Esophagus muscularis mucosa (tissue), 4 donors: ENCODE results near the gene CST1. TPM values are rescaled to one million over a fixed set of nuclear protein-coding genes. Genes with fewer than 3 reads are reported as not detected.
A peak's percentile ranks its signal among the peaks of the same experiment; 100 is the strongest.
"Not testable (repeated sequence)": the region's sequence is repeated elsewhere in the genome, so short reads cannot be mapped to it uniquely, and the experiment has no call there.

Source experiments
- DNase-seq: peaks from one replicate; pipeline ENCODE4 v3.0.0-alpha.2; 2017; ENCODE audit errors: extremely low spot score
- H3K27ac ChIP-seq, 4 donors: fragments of 200-600 bp; sonication (generic); replicated peaks in 1 of 4; 1 replicate in 3 of 4; 2 replicates in 1 of 4; pipeline ENCODE4 v1.5.1; 2016 to 2019; ENCODE audit warnings: mild to moderate bottlenecking in 1 of 4
- H3K27me3 ChIP-seq, 4 donors: fragments of 200-600 bp; sonication (generic); one replicate each; pipeline versions ENCODE4 v1.5.1 to v1.6.0; 2016 to 2019
- H3K36me3 ChIP-seq, 4 donors: fragments of 200-600 bp; sonication (generic); one replicate each; pipeline ENCODE4 v1.5.1; 2016 to 2019
- H3K4me1 ChIP-seq, 4 donors: fragments of 200-600 bp; sonication (generic); one replicate each; pipeline ENCODE4 v1.5.1; 2016 to 2019
- H3K4me3 ChIP-seq, 4 donors: fragments of 200-600 bp; sonication (generic); 1 replicate in 2 of 4; 2 replicates in 2 of 4; pipeline ENCODE4 v1.5.1; 2016 to 2019; ENCODE audit warnings: mild to moderate bottlenecking in 4 of 4, moderate library complexity in 1 of 4
- H3K9me3 ChIP-seq, 4 donors: fragments of 200-600 bp; sonication (generic); 1 replicate in 3 of 4; 2 replicates in 1 of 4; pipeline ENCODE4 v1.5.1; 2016 to 2019
- EP300 ChIP-seq: sonication (generic); formaldehyde crosslinking; IDR thresholded peaks from one replicate; pipeline ENCODE4 v1.6.1; 2017; ENCODE audit warnings: antibody characterized with exemption
- POLR2A ChIP-seq: fragments of 450-650 bp; IDR thresholded peaks from one replicate; pipeline ENCODE4 v1.6.1; 2017; ENCODE audit warnings: antibody characterized with exemption, moderate library complexity, mild to moderate bottlenecking, low read depth
- POLR2AphosphoS5 ChIP-seq, 2 donors: sonication (generic); formaldehyde crosslinking; IDR thresholded peaks; one replicate each; pipeline ENCODE4 v1.6.1; 2017; ENCODE audit warnings: antibody characterized with exemption in 2 of 2
- WGBS: methylation state at CpG from one replicate; pipeline ENCODE4 v1.1.5; 2018; 5-methylcytosine and 5-hydroxymethylcytosine counted together
- intact Hi-C: fragments of 100-400 bp; cut with DNase I; formaldehyde crosslinking; loops from one replicate; pipeline ENCODE4 v1.15.1; 2023
- total RNA-seq, 4 donors: library from RNA; depleted of rRNA; stranded (reverse); fragments of >200 nt; gene quantifications; one replicate each; pipeline versions ENCODE4 v1.1.0 to v1.2.1, GENCODE V29; 2016
- TF ChIP-seq, protein P1 (sequence below), 3 experiments: fragments of 200-600 bp in 2 of 3; fragments of 450-650 bp in 1 of 3; sonication (generic) in 2 of 3; IDR thresholded peaks; one replicate each; pipeline ENCODE4 v1.5.1; 2017 to 2019; ENCODE audit warnings: antibody characterized with exemption in 3 of 3, mild to moderate bottlenecking in 2 of 3, moderate library complexity in 1 of 3

Gene CST1
- total RNA-seq, 4 donors from 2014 or later: not detected

- H3K9me3 ChIP-seq, H3K36me3 ChIP-seq, H3K4me1 ChIP-seq, H3K27me3 ChIP-seq, intact Hi-C loops, H3K4me3 ChIP-seq, H3K27ac ChIP-seq: not testable (repeated sequence)
- peak; percentile 57 for DNase-seq
- 50% methylated on average over 2 of the region's 2 CpGs for WGBS
- TF ChIP-seq, protein P1, sequence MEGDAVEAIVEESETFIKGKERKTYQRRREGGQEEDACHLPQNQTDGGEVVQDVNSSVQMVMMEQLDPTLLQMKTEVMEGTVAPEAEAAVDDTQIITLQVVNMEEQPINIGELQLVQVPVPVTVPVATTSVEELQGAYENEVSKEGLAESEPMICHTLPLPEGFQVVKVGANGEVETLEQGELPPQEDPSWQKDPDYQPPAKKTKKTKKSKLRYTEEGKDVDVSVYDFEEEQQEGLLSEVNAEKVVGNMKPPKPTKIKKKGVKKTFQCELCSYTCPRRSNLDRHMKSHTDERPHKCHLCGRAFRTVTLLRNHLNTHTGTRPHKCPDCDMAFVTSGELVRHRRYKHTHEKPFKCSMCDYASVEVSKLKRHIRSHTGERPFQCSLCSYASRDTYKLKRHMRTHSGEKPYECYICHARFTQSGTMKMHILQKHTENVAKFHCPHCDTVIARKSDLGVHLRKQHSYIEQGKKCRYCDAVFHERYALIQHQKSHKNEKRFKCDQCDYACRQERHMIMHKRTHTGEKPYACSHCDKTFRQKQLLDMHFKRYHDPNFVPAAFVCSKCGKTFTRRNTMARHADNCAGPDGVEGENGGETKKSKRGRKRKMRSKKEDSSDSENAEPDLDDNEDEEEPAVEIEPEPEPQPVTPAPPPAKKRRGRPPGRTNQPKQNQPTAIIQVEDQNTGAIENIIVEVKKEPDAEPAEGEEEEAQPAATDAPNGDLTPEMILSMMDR (IDR thresholded peaks at IDR 0.05): peak in 2 of 3 experiments; percentile 11 to 55
Observed at GRCh38 chr20:23723659-23724307, 27.0 kb downstream of the CST1 start.

GRCh38 chr20:23722851-23723250, 27.9 kb downstream of the CST1 start:
- peak; percentile 26 for DNase-seq
- WGBS: 83% methylated on average over 5 of the region's 5 CpGs
- H3K9me3 ChIP-seq, H3K27me3 ChIP-seq, intact Hi-C loops, H3K36me3 ChIP-seq, H3K4me3 ChIP-seq, H3K4me1 ChIP-seq, H3K27ac ChIP-seq: not testable (repeated sequence)

GRCh38 chr20:23721962-23722361, 28.8 kb downstream of the CST1 start:
- Histone ChIP-seq H3K9me3 (peaks cover 0 to 7% (median 0%) of the 10 kb centered on the region in 4 donors), H3K27me3 (no peaks in the 10 kb centered on the region), H3K36me3 (no peaks in the 10 kb centered on the region), H3K27ac (no peak overlapping the region), H3K4me1 (no peaks in the 10 kb centered on the region), H3K4me3 (no peak overlapping the region)
- peak; percentile 77 for DNase-seq
- intact Hi-C loops: no loop called here
- TF ChIP-seq POLR2A (no peak), POLR2AphosphoS5 (IDR thresholded peaks at IDR 0.05) (no peak), EP300 (no peak)
- TF ChIP-seq, protein P1 (IDR thresholded peaks at IDR 0.05): no peak
- WGBS: 23% methylated on average over 1 of the region's 1 CpG

DNA sequence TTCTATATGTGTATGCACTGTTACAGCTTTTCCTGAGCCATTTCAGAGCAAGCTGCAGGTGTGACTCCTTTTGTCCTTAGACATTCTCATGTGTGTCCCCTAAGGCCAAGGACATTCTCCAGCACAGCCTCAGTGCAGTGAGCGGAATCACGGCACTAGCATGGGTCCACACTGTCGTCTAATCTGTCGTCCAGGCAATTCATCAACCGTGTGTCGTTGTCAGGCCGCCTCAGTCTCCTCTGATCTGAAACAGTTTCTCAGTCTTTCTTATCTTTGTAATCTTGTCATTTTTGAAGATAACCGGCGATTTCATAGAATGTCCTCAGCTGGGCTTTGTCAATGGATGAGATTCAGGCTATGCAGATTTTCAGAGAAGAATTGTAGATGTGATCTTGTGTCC, 31.4 kb downstream of the CST1 start:
- H3K36me3 ChIP-seq, H3K9me3 ChIP-seq, H3K4me3 ChIP-seq, H3K27me3 ChIP-seq, intact Hi-C loops, H3K4me1 ChIP-seq, H3K27ac ChIP-seq: not testable (repeated sequence)
- WGBS: 40% methylated on average over 9 of the region's 9 CpGs
- DNase-seq: peak; percentile 60

GRCh38 chr20:23711778-23712177, 39.0 kb downstream of the CST1 start:
- H3K27ac ChIP-seq, H3K4me1 ChIP-seq, H3K36me3 ChIP-seq, H3K9me3 ChIP-seq, H3K4me3 ChIP-seq, H3K27me3 ChIP-seq, intact Hi-C loops: not testable (repeated sequence)
- peak; percentile 29 for DNase-seq

- peak; percentile 86 for DNase-seq
- intact Hi-C loops: no loop called here
- no peaks in the 10 kb centered on the region for H3K4me1 ChIP-seq
- H3K27ac ChIP-seq: no peak overlapping the region
- H3K9me3 ChIP-seq: no peaks in the 10 kb centered on the region
- H3K36me3 ChIP-seq: no peaks in the 10 kb centered on the region
- TF ChIP-seq EP300: no peak
- TF ChIP-seq POLR2A: no peak
- TF ChIP-seq, protein P1 (IDR thresholded peaks at IDR 0.05): no peak
- no peak for TF ChIP-seq POLR2AphosphoS5 (IDR thresholded peaks at IDR 0.05)
- 85% methylated on average over 3 of the region's 4 CpGs for WGBS
- H3K27me3 ChIP-seq: no peaks in the 10 kb centered on the region
- no peak overlapping the region for H3K4me3 ChIP-seq
Observed at GRCh38 chr20:23710771-23711170, 40.0 kb downstream of the CST1 start.
